Uterus (tissue), 4 donors: ENCODE results near the gene KRT3. TPM values are rescaled to one million over a fixed set of nuclear protein-coding genes. Genes with fewer than 3 reads are reported as not detected.

Experiments
- DNase-seq, 2 donors: peaks; one replicate each; pipeline ENCODE4 v3.0.0-alpha.2; 2019 to 2020
- H3K27ac ChIP-seq, 2 donors: fragments of 200-600 bp; sonication (generic); 1 replicate in 1 of 2; 2 replicates in 1 of 2; pipeline ENCODE4 v1.5.1; 2016 to 2018
- H3K27me3 ChIP-seq, 2 donors: fragments of 200-600 bp; sonication (generic); one replicate each; pipeline ENCODE4 v1.5.1; 2018 to 2019; ENCODE audit warnings: control low read depth in 1 of 2
- H3K36me3 ChIP-seq, 2 donors: fragments of 200-600 bp; sonication (generic); one replicate each; pipeline ENCODE4 v1.5.1; 2019; ENCODE audit warnings: control low read depth in 1 of 2
- H3K4me1 ChIP-seq, 2 donors: fragments of 200-600 bp; sonication (generic); one replicate each; pipeline ENCODE4 v1.5.1; 2018 to 2019; ENCODE audit warnings: control low read depth in 1 of 2
- H3K4me3 ChIP-seq, 2 donors: fragments of 200-600 bp; sonication (generic); 1 replicate in 1 of 2; 2 replicates in 1 of 2; pipeline ENCODE4 v1.5.1; 2018 to 2019; ENCODE audit warnings: mild to moderate bottlenecking in 1 of 2
- H3K9me3 ChIP-seq, 2 donors: fragments of 200-600 bp; sonication (generic); one replicate each; pipeline ENCODE4 v1.5.1; 2019; ENCODE audit warnings: control low read depth in 1 of 2
- CTCF ChIP-seq, 4 experiments: fragments of 200-600 bp in 2 of 4; fragments of 450-650 bp in 2 of 4; sonication (generic) in 2 of 4; IDR thresholded peaks; one replicate each; pipeline ENCODE4 v1.5.1; 2016 to 2019; ENCODE audit warnings: antibody characterized with exemption in 4 of 4, mild to moderate bottlenecking in 2 of 4, moderate library complexity in 1 of 4
- POLR2A ChIP-seq, 2 donors: fragments of 450-650 bp; IDR thresholded peaks; one replicate each; pipeline ENCODE4 v1.6.1; 2016; ENCODE audit warnings: antibody characterized with exemption in 2 of 2, mild to moderate bottlenecking in 1 of 2, moderate library complexity in 1 of 2
- intact Hi-C: fragments of 100-400 bp; cut with DNase I; formaldehyde crosslinking; loops from one replicate; pipeline ENCODE4 v1.15.1; 2023; ENCODE audit warnings: low total_unique reads
- small RNA-seq: library from RNA; depleted of rRNA; stranded (forward); fragments of <200 nt; gene quantifications from one replicate; pipeline ENCODE3, GENCODE V24; 2016
- total RNA-seq, 4 donors: library from RNA; depleted of rRNA in 3 of 4; stranded (reverse); fragments of >200 nt in 3 of 4; gene quantifications; one replicate each; pipeline versions ENCODE4 v1.1.0 to v1.2.4, GENCODE V29; 2014 to 2023
- donor health status: DM: yes; HTN: yes; CAD: no.

The KRT3 gene
- total RNA-seq, 4 donors from 2014 or later = not detected

- H3K27me3 ChIP-seq = no peaks in the 10 kb centered on the region
- H3K4me3 ChIP-seq = no peak overlapping the region
- H3K27ac ChIP-seq = no peak overlapping the region
- no peak for TF ChIP-seq CTCF (IDR thresholded peaks at IDR 0.05)
- no peaks in the 10 kb centered on the region for H3K9me3 ChIP-seq
- no peak for DNase-seq
- intact Hi-C loops = no loop called here
- no peaks in the 10 kb centered on the region for H3K4me1 ChIP-seq
- no peaks in the 10 kb centered on the region for H3K36me3 ChIP-seq
Observed at GRCh38 chr12:52740584-52740983, 55.3 kb downstream of the KRT3 start.

GRCh38 chr12:52739963-52740362 lies 56.0 kb downstream of the KRT3 start:
- Histone ChIP-seq H3K9me3 (no peaks in the 10 kb centered on the region), H3K27ac (no peak overlapping the region), H3K27me3 (no peaks in the 10 kb centered on the region), H3K4me3 (no peak overlapping the region), H3K36me3 (no peaks in the 10 kb centered on the region), H3K4me1 (no peaks in the 10 kb centered on the region)
- DNase-seq = no peak
- intact Hi-C loops = no loop called here
- TF ChIP-seq POLR2A (IDR thresholded peaks at IDR 0.05) = no peak
- TF ChIP-seq CTCF (IDR thresholded peaks at IDR 0.05) = no peak

Small RNA genes lying within 50 kb of the gene (small RNA-seq; reads per million reads assigned to genes)
- not detected for gene AC107016.2

Other genes with a start within 250 kb of the KRT3 start
- not detected for gene KRT71, start 243.0 kb downstream of the KRT3 start, total RNA-seq
- gene KRT74, start 222.3 kb downstream of the KRT3 start, total RNA-seq = not detected
- under 1 TPM in 1 of 4 donors, not detected in 3; 0.51 TPM for gene KRT72, start 194.7 kb downstream of the KRT3 start, total RNA-seq
- not detected for gene KRT73, start 177.6 kb downstream of the KRT3 start, total RNA-seq
- gene KRT2, start 143.9 kb downstream of the KRT3 start, total RNA-seq = not detected
- 1 to 10 TPM in 1 of 4 donors, under 1 TPM in 1, not detected in 2; 0.88 to 1.5 TPM for gene KRT1, start 115.7 kb downstream of the KRT3 start, total RNA-seq
- gene KRT77, start 92.6 kb downstream of the KRT3 start, total RNA-seq = not detected
- not detected for gene KRT76, start 18.8 kb downstream of the KRT3 start, total RNA-seq
- gene KRT4, start 18.0 kb upstream of the KRT3 start, total RNA-seq = not detected
- not detected for gene KRT79, start 38.2 kb upstream of the KRT3 start, total RNA-seq
- not detected for gene KRT78, start 52.9 kb upstream of the KRT3 start, total RNA-seq
- 10 to 100 TPM in 3 of 4 donors, 1 to 10 TPM in 1; 9.1 to 46.2 (median 36.5) TPM for gene KRT8, start 109.0 kb upstream of the KRT3 start, total RNA-seq
- 10 to 100 TPM in 3 of 4 donors, 1 to 10 TPM in 1; 2.6 to 69.2 (median 17.8) TPM for gene KRT18, start 153.0 kb upstream of the KRT3 start, total RNA-seq
- 1,000 to 10,000 TPM in 1 of 4 donors, 100 to 1,000 TPM in 3; 388 to 1,076 (median 585) TPM for gene EIF4B, start 210.3 kb upstream of the KRT3 start, total RNA-seq